ENCODE results near the gene PKHD1.

DNA sequence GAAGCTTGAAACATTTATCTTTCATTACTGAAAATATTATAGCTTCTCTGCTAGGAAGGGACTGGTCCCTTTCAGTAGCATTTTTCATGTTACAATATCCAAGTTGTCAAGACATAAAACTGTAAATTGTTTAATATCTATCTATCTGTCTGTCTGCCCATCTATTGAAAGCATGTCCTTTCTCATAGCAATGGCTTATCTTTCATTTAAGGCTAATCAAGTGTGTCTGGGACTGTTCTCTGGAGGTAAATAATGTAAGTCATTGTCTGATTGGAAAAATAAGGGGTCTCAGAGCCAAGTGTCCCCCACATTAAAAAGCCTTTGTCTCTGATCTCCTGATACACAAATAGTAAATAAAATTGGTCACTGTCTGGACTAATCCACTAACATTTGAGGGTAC, 135.5 kb downstream of the PKHD1 start:
- TF ChIP-seq POLR2A (IDR thresholded peaks at IDR 0.05; ENCODE audit: low read length) (no peak), GATA1 (IDR thresholded peaks at IDR 0.05; ENCODE audit: low read depth, low read length) (no peak)
